ENCODE results near the gene ARID5B. TPM values are rescaled to one million over a fixed set of nuclear protein-coding genes. Genes with fewer than 3 reads are reported as not detected.

Gene ARID5B
- total RNA-seq, 2 experiments from 2014 or later = 49.2 to 51.3 TPM

GRCh38 chr10:62068464-62068863, 167.0 kb downstream of the ARID5B start:
- CTCF ChIA-PET = interaction anchor here (1.4 kb wide), 1 partner anchor 21 kb away, joined by 3 read pairs; no protein-coding TSS in a partner anchor
- peak overlapping the region; percentile 33 for H3K27ac Mint-ChIP-seq
- H3K4me1 ChIP-seq (ENCODE audit: insufficient read depth, low read length) = peaks cover 9% of the 10 kb centered on the region
- H3K27me3 Mint-ChIP-seq = no peaks in the 10 kb centered on the region
- H3K9me3 Mint-ChIP-seq = no peaks in the 10 kb centered on the region
- H3K4me3 ChIP-seq (ENCODE audit: low read length) = no peak overlapping the region
- POLR2A ChIA-PET = interaction anchor here (0.6 to 2.3 kb wide), 3 partner anchors 14 to 107 kb away, joined by 3 to 6 read pairs (median 3); no protein-coding TSS in a partner anchor
- intact Hi-C loops (cut with DNase I, micrococcal nuclease) = loop anchor here in 1 of 2 experiments (2.0 kb wide), 1 partner anchor 14 kb away; no protein-coding TSS in a partner anchor
- H3K36me3 ChIP-seq (ENCODE audit: insufficient read depth, low read length) = peaks cover 69% of the 10 kb centered on the region
- TF ChIP-seq CTCF (IDR thresholded peaks at IDR 0.05) = no peak
- no peak overlapping the region for H3K4me3 Mint-ChIP-seq
- DNase-seq (no peak), ATAC-seq (ENCODE audit: poor library complexity) (no peak)
- peaks cover 91% of the 10 kb centered on the region for H3K36me3 Mint-ChIP-seq (ENCODE audit: low read depth)
- no peaks in the 10 kb centered on the region for H3K27me3 ChIP-seq (ENCODE audit: control insufficient read depth in 1 of 2, insufficient read depth in 2 of 2, low read length in 2 of 2)
- H3K27ac ChIP-seq (ENCODE audit: low read depth in 1 of 2, low read length in 2 of 2) = no peak overlapping the region
- peaks cover 64% of the 10 kb centered on the region for H3K4me1 Mint-ChIP-seq (ENCODE audit: low read depth)
- H3K9me3 ChIP-seq (ENCODE audit: control insufficient read depth in 1 of 2, insufficient read depth in 1 of 2, low read length in 2 of 2) = no peaks in the 10 kb centered on the region

GRCh38 chr10:62069452-62070178, 168.1 kb downstream of the ARID5B start:
- no peak for TF ChIP-seq CTCF (IDR thresholded peaks at IDR 0.05)
- Histone ChIP-seq H3K4me3 (ENCODE audit: low read length) (no peak overlapping the region), H3K27ac (ENCODE audit: low read depth in 1 of 2, low read length in 2 of 2) (no peak overlapping the region), H3K27me3 (ENCODE audit: control insufficient read depth in 1 of 2, insufficient read depth in 2 of 2, low read length in 2 of 2) (no peaks in the 10 kb centered on the region), H3K9me3 (ENCODE audit: control insufficient read depth in 1 of 2, insufficient read depth in 1 of 2, low read length in 2 of 2) (no peaks in the 10 kb centered on the region), H3K4me1 (ENCODE audit: insufficient read depth, low read length) (peaks cover 4% of the 10 kb centered on the region), H3K36me3 (ENCODE audit: insufficient read depth, low read length) (peaks cover 73% of the 10 kb centered on the region)
- no peak overlapping the region for H3K4me3 Mint-ChIP-seq
- no peaks in the 10 kb centered on the region for H3K9me3 Mint-ChIP-seq
- peaks cover 91% of the 10 kb centered on the region for H3K36me3 Mint-ChIP-seq (ENCODE audit: low read depth)
- H3K4me1 Mint-ChIP-seq (ENCODE audit: low read depth) = peaks cover 57% of the 10 kb centered on the region
- ATAC-seq (ENCODE audit: poor library complexity) (no peak), DNase-seq (no peak)
- peak overlapping the region; percentile 55 for H3K27ac Mint-ChIP-seq
- POLR2A ChIA-PET = interaction anchor here (1.4 to 2.3 kb wide), 2 partner anchors 13 to 15 kb away, joined by 3 to 6 read pairs; no protein-coding TSS in a partner anchor
- CTCF ChIA-PET = interaction anchor here (0.7 to 2.6 kb wide), 3 partner anchors 11 to 455 kb away, joined by 3 to 8 read pairs (median 3); no protein-coding TSS in a partner anchor
- no peaks in the 10 kb centered on the region for H3K27me3 Mint-ChIP-seq
- intact Hi-C loops (cut with DNase I, micrococcal nuclease) = loop anchor here in 1 of 2 experiments (2.0 kb wide), 1 partner anchor 13 kb away; no protein-coding TSS in a partner anchor

GRCh38 chr10:62071846-62072281, 170.4 kb downstream of the ARID5B start:
- H3K4me3 Mint-ChIP-seq = no peak overlapping the region

More at GRCh38 chr10:62071846-62072281, 170.4 kb downstream of the ARID5B start:
- H3K27me3 ChIP-seq (ENCODE audit: control insufficient read depth in 1 of 2, insufficient read depth in 2 of 2, low read length in 2 of 2) = no peaks in the 10 kb centered on the region
- no peak for TF ChIP-seq CTCF (IDR thresholded peaks at IDR 0.05)
- H3K9me3 ChIP-seq (ENCODE audit: control insufficient read depth in 1 of 2, insufficient read depth in 1 of 2, low read length in 2 of 2) = no peaks in the 10 kb centered on the region
- intact Hi-C loops (cut with DNase I, micrococcal nuclease) = loop anchor here in 1 of 2 experiments (2.0 kb wide), 1 partner anchor 15 kb away; no protein-coding TSS in a partner anchor
- H3K36me3 ChIP-seq (ENCODE audit: insufficient read depth, low read length) = peaks cover 78% of the 10 kb centered on the region
- Mint-ChIP-seq H3K9me3 (no peaks in the 10 kb centered on the region), H3K27ac (peak overlapping the region; percentile 68), H3K36me3 (ENCODE audit: low read depth) (peaks cover 86% of the 10 kb centered on the region), H3K4me1 (ENCODE audit: low read depth) (peaks cover 61% of the 10 kb centered on the region), H3K27me3 (no peaks in the 10 kb centered on the region)
- H3K4me1 ChIP-seq (ENCODE audit: insufficient read depth, low read length) = peaks cover 24% of the 10 kb centered on the region
- DNase-seq (no peak), ATAC-seq (ENCODE audit: poor library complexity) (no peak)
- CTCF ChIA-PET = interaction anchor here (2.6 kb wide), 1 partner anchor 8 kb away, joined by 8 read pairs; no protein-coding TSS in a partner anchor
- H3K27ac ChIP-seq (ENCODE audit: low read depth in 1 of 2, low read length in 2 of 2) = no peak overlapping the region
- POLR2A ChIA-PET = interaction anchor here (1.1 kb wide), 1 partner anchor 22 kb away, joined by 4 read pairs; no protein-coding TSS in a partner anchor
- H3K4me3 ChIP-seq (ENCODE audit: low read length) = no peak overlapping the region
